ENCODE data around the gene SRGAP1.
A peak's percentile ranks its signal among the peaks of the same experiment; 100 is the strongest.
"Not testable (repeated sequence)": the region's sequence is repeated elsewhere in the genome, so short reads cannot be mapped to it uniquely, and the experiment has no call there.

SRGAP1 gene

DNA sequence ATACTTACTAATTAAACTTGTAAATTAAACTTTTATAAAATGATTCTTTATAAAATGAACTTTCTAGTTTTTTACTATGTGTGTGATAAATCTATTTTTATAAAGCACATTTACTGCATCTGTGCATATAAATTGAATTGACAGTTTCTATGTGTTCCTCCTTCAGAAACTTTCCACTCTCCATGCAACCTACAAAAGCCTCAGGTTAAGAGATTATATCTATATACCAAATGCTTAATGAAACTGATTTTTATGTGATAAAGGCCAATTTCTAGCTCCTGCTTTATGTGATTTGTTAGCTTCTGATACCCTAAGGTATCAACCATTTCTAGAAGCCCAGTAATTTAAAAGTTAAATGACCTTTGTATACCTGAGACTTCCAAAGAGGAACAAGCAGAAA lies 174.0 kb downstream of the SRGAP1 start:
- no peak for DNase-seq

DNA sequence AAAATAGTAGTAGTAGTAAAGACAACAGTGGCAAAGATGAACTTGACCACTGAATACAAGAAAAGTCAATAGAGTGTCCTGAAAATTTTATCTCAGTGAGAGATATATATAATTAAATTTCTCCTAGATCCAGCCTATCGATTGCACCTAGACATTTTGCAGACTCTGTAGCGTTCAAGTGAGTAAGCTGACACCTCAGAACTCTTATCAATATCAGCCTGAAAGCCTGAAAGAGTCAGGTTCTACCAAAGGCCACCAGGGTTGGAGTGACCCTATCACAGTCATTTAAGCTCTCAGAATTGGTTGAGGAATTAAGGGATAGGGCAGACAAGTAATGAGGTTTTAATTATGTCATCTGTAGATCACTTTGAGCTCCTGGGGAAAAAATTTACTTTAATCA lies 174.6 kb downstream of the SRGAP1 start:
- no peak for DNase-seq

GRCh38 chr12:64019654-64020053 lies 175.2 kb downstream of the SRGAP1 start:
- no peak for DNase-seq

DNA sequence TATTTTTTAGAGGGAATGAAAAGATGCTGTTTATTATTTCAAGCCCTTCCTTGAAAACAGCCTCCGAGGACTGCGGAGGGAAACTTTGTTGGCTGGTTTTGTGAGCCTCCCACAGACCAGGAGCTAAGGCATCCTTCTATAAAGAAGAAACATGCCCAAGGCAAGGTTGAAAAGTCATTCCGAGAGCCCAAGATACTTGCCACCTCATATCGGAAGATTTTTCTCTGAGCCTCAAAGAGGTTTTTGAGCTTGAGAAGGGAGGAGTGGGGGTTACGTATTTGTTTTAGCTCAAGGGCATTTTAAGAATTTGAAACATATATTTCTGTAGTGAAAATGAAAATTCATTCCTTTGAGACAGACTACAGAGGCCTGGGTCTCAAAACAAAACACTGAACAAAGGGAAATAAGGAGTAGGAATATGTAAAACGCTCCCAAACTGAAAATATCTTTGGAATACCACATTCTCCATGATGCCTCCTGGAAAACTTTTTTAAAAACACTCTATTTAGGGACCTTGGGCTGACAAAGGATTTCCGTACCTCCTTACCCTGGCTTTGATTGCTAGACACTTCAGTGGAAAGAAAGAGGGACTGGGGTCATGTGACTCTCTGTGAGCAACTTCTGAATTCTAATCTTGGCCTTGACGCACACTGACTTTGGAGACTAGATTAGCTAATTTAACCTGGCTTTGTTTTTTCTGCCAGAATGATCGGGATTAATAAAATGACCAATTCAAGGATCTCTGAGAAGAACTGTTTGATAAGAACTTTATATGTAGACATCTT lies 180.9 kb downstream of the SRGAP1 start:
- DNase-seq: no peak

DNA sequence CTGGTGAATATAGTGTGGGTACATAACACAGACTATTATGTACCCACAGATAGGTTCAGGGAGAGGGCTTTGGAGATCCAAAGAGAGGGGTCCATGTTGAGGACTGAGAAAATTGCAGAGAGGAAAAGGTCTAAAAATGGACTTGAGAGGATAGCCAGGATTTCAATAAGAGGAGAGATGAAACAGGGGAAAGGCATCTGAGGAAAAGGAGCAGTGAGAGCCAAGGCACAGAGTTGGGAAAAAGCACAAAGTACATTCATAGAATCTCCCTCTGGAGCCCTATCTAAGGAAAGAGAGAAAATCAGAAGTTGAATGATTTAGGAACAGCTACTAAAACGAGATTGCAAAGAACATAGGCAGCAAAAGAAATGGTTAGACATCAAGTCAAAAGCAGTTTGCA lies 182.8 kb downstream of the SRGAP1 start:
- no peak for DNase-seq

GRCh38 chr12:64028541-64028940 lies 184.0 kb downstream of the SRGAP1 start:
- no peak for DNase-seq

DNA sequence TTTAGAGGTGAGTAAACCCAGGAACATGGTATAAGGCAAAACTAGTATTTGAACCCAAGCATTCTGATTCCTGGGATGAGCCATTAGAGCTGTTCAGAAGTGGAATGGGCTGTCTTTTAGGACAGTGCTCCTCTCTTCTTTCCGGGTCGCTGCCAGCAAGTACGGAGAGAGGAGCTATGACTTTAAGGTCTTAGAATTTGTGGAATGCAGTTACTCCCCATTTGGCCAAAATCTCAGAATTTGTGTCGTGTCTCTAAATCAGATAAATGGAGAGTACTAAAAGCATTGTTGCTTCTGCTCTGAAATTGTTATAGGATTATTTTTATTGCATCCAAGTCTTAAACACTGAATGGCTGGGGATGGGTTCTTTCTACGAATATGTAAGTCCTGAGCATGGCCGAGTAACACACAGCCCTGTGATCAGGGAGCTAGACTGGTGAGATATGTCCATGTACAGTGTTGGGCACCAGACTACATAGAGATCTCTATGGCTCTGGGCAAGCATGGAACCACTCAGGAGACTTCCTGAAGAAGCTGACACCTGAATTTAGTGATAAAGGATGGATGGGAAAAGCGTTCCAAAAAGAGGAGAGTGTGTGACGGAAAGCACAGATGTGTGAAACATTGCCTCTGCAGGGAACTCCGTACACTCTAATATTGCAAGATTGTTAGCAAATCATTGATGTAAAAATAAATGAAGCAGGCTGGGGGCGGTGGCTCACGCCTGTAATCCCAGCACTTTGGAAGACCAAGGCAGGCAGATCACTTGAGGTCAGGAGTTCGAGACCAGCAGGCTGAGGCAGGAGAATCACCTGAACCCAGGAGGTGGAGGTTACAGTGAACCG lies 184.7 kb downstream of the SRGAP1 start:
- no peak for DNase-seq

- DNase-seq: no peak
These were observed 185.7 kb downstream of the SRGAP1 start for GRCh38 chr12:64030155-64030554.

- not testable (repeated sequence) for DNase-seq
These were observed 189.6 kb downstream of the SRGAP1 start for GRCh38 chr12:64034056-64034455.

DNA sequence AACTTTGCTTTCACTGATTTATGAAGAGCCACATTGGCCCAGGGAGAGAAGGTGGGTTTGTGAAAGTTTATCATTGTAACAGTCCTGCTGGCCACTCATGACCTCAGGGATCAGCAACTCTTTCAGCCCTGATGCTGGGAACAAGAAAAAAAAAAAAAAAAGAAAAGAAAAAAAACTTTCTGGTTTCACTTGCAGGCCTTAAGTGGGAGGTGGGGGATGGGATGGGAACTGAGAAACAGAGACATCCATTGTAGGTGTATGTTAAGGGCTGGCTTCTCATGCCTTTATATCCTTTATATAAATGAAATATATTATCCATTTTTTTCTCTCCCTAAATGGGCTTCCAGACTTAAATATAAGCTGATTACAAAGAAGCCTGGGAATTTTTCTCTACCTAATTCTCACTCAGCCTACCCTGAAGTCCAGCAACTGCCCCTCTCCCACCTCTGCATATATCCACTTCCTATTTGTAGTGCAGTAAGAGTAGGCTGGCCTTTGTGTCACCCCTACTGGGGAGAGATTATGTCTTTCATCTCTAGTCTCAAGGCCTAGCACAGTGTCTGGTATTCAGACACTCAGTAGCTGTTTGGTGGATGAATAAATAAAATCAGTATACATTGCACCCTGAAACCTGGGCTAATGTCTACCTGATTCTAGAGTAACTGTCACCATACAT lies 190.5 kb downstream of the SRGAP1 start:
- DNase-seq: no peak

GRCh38 chr12:64036414-64036813 lies 191.9 kb downstream of the SRGAP1 start:
- no peak for DNase-seq

GRCh38 chr12:64039281-64039871 lies 194.9 kb downstream of the SRGAP1 start:
- DNase-seq: peak; percentile 98

DNA sequence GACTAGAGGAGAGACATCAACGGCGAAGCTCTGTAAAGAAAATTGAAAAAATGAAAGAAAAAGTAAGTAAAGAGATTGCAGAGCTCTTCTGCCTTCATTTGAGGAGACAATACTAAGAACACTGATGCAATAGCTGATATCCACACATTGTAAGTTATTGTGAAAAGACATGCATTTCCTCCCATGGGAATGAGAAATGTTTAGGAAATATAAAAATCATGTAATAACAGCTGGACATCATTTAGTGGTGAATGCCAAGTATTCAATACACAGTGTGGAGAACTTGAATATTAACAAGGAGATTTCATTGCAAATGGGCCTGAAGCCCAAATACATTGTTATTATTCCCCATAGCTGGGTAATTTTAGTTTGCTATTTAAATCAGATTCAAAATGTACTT lies 198.4 kb downstream of the SRGAP1 start:
- DNase-seq: no peak

DNA sequence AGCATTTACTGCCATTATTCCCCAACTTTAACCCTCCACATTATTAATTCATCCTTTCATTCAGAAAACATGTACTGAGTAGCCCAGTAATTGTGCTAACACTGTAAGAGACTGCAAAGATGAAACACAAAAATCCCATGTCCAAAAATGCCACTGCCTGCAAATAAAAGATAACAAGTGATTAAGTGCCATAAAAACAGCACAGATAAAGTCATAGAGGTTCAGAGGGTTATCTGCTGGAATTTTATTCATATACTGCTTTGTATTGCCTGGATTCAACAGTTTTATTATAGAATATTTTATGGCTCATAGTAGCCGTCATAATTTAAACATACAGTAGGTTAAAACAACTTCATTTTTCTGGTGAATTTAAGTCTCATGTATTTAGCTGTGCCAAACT lies 199.7 kb downstream of the SRGAP1 start:
- no peak for DNase-seq

DNA sequence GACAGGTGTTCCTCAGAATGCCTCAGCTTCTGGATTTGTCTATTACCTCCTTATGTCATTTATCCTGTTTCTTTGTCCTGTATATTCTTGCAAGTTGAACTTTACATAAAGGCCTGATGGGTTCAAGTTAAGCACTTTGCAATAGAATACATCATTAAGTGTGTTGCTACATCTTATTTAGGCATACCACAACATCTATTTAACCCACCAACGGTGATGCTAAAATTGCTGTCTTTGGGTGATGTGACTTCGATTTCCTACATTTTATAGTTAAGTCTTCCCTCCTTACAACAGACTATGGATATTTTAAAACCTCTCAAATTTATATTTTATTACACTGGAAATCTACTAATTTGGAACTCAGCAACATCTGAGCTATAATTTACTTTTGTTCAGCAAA lies 206.6 kb downstream of the SRGAP1 start:
- no peak for DNase-seq

GRCh38 chr12:64053117-64053516 lies 208.6 kb downstream of the SRGAP1 start:
- peak; percentile 83 for DNase-seq

DNA sequence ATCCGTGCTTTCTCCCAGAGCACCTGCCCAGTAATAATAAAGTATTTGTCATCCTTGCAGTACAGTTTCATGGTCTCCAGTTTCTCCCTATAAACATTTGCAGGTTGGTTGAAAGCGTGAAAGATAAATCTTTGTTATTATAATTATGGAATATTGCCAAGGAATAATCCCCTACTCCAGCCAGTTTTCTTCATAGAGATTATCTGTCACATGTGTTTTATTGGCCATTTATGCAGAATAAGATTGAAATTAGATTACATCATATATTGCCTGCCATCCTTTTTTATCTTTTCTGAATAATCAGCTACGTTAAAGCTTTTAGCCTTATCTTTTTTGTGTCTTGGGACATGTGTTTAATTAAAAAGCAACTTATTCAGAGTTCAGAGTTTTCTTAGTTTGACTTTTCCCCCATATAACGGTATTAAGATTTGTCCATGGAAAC lies 209.6 kb downstream of the SRGAP1 start:
- DNase-seq: peak; percentile 18

DNA sequence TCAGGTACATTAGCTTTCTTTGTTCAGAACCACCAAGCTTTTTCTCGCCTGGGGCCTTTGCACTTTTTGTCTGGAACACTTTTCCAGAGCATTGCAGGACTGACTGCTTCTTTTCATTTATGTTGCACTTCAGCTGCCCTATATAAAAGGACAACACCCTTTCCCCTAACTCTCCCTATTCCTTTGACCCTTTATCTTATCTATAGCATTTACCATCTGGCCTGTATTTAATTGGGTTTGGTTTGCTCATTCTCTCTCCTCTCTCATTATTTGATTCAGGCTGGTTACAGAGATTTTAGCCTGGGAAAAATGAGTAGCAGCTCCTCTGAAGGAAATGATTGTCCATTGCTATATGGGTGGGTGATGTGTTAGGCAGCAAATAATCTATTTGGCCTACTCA lies 212.2 kb downstream of the SRGAP1 start:
- no peak for DNase-seq

- no peak for DNase-seq
These were observed 213.2 kb downstream of the SRGAP1 start for GRCh38 chr12:64057706-64058105.

- no peak for DNase-seq
These were observed 214.2 kb downstream of the SRGAP1 start for GRCh38 chr12:64058541-64059265.

DNA sequence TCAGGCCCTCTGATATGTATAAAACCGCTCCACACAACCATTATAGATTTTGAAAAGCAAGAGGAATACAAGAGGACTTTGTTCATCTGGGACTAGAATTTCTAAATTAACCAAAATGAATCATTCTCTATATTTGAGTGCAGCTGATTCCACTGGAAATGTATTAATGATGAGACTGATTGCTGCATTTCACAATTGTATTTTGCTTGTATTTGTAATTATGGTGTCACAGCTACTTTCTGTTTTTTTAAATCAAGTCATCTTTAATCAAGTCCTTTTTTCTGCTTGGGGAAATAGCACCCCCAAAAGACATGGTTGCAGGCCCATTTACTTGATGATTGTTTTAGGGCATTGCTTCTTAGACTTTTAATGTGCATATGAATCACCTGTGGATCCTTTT lies 215.2 kb downstream of the SRGAP1 start:
- DNase-seq: no peak

GRCh38 chr12:64061868-64062375 lies 217.4 kb downstream of the SRGAP1 start:
- DNase-seq: no peak

Data from NCI-H748 treated with DMSO at 0.1 percent for 48 hours (cell line).